Caco-2 (cell line): ENCODE data around the gene NOTCH2. TPM values are rescaled to one million over a fixed set of nuclear protein-coding genes. Genes with fewer than 3 reads are reported as not detected.
A peak's percentile ranks its signal among the peaks of the same experiment; 100 is the strongest.

Experiments
- BruUV-seq: library from RNA; stranded (reverse); fragments of 400-500 nt; replicated peaks from 2 replicates; lab custom pipeline; 2021; lab: Mats Ljungman, UMichigan
- CTCF ChIA-PET: fragments of 300-600 bp; sonication (Branson Sonifier 250); formaldehyde crosslinking; loops from one replicate; lab custom pipeline; 2022; ENCODE audit warnings: antibody characterized with exemption; lab: Charles Lee
- POLR2A ChIA-PET: fragments of 300-600 bp; sonication (Branson Sonifier 250); formaldehyde crosslinking; loops from one replicate; lab custom pipeline; 2022; ENCODE audit warnings: antibody characterized with exemption; lab: Charles Lee
- DNase-seq, 2 experiments: peaks; one replicate each; pipeline versions ENCODE4 v3.0.0 to v3.0.0-alpha.2; 2020 to 2022
- H3K27me3 ChIP-seq: replicated peaks from 2 replicates; pipeline ENCODE4 v1.6.0; 2011; ENCODE audit warnings: low read length; ENCODE audit not compliant: control insufficient read depth, insufficient read depth
- H3K36me3 ChIP-seq: 2 replicates; pipeline ENCODE4 v1.5.1; 2011; ENCODE audit warnings: low read length; ENCODE audit not compliant: control insufficient read depth, insufficient read depth
- H3K4me1 ChIP-seq: fragments of 250-450 bp; sonication (Bioruptor Pico); 2 replicates; pipeline ENCODE4 v1.5.1; 2020; ENCODE audit warnings: mild to moderate bottlenecking
- H3K4me3 ChIP-seq: 2 replicates; pipeline ENCODE4 v1.5.1; 2011; ENCODE audit warnings: low read depth, mild to moderate bottlenecking, control low read depth, low read length
- H3K9me3 ChIP-seq: fragments of 250-450 bp; sonication (Bioruptor Pico); 2 replicates; pipeline ENCODE4 v1.5.1; 2020; ENCODE audit warnings: mild to moderate bottlenecking, moderate library complexity
- H3K27ac Mint-ChIP-seq: one replicate; pipeline ENCODE4 v1.8.0; 2022; ENCODE audit warnings: mixed read lengths; ENCODE audit not compliant: unreplicated experiment
- H3K27me3 Mint-ChIP-seq: one replicate; pipeline ENCODE4 v1.8.0; 2022; ENCODE audit warnings: mixed read lengths; ENCODE audit not compliant: insufficient read depth, unreplicated experiment
- H3K36me3 Mint-ChIP-seq: one replicate; pipeline ENCODE4 v1.8.0; 2022; ENCODE audit warnings: mild to moderate bottlenecking, mixed read lengths; ENCODE audit not compliant: insufficient read depth, unreplicated experiment
- H3K4me1 Mint-ChIP-seq: one replicate; pipeline ENCODE4 v1.8.0; 2022; ENCODE audit warnings: low read depth, mixed read lengths; ENCODE audit not compliant: unreplicated experiment
- H3K4me3 Mint-ChIP-seq: one replicate; pipeline ENCODE4 v1.8.0; 2022; ENCODE audit warnings: mild to moderate bottlenecking, moderate library complexity, mixed read lengths; ENCODE audit not compliant: unreplicated experiment
- H3K9me3 Mint-ChIP-seq: one replicate; pipeline ENCODE4 v1.8.0; 2022; ENCODE audit warnings: mixed read lengths; ENCODE audit not compliant: unreplicated experiment
- intact Hi-C: fragments of 100-400 bp; cut with micrococcal nuclease; formaldehyde crosslinking; loops from one replicate; pipeline ENCODE4 v1.10.0; 2022; ENCODE audit not compliant: unreplicated experiment
- total RNA-seq: library from RNA; stranded (reverse); gene quantifications from 2 replicates; pipeline ENCODE4 v1.2.3, GENCODE V29; 2022
- TF ChIP-seq, protein P1 (sequence below), 2 experiments: fragments of 200-600 bp in 1 of 2; IDR thresholded peaks; 1 replicate in 1 of 2; 2 replicates in 1 of 2; pipeline versions ENCODE4 v1.5.1 to v1.8.0; 2011 to 2022; ENCODE audit warnings: antibody characterized with exemption in 1 of 2, control low read depth in 1 of 2, inconsistent platforms in 1 of 2, low read depth in 1 of 2, low read length in 1 of 2, mild to moderate bottlenecking in 1 of 2, moderate library complexity in 1 of 2; ENCODE audit not compliant: insufficient read depth in 1 of 2, severe bottlenecking in 1 of 2, unreplicated experiment in 1 of 2

The NOTCH2 gene
- total RNA-seq, 1 experiment from 2014 or later: 41.1 TPM

DNA sequence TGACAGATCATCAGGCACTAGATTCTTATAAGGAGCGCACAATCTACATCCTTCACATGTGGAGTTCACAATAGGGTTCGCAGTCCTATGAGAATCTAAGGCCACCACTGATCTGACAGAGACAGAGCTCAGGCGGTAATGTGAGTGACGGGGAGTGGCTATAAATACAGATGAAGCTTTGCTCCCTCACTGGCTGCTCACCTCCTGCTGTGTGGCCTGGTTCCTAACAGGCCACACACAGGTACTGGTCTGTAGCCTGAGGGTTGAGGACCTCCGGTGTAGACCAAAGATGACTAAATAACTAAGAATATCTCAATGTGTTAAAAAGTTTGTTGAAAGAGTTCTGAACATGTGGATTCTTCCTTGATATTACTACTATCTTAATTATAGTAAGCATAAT, 117.0 kb downstream of the NOTCH2 start:
- no peaks in the 10 kb centered on the region; the same call in 1 of the 2 replicates for H3K36me3 ChIP-seq
- Mint-ChIP-seq H3K4me1 (no peaks in the 10 kb centered on the region), H3K27ac (no peak overlapping the region), H3K36me3 (peaks cover 5% of the 10 kb centered on the region), H3K9me3 (no peaks in the 10 kb centered on the region), H3K4me3 (no peak overlapping the region), H3K27me3 (no peaks in the 10 kb centered on the region)
- BruUV-seq: no TSS peak
- TF ChIP-seq, protein P1, sequence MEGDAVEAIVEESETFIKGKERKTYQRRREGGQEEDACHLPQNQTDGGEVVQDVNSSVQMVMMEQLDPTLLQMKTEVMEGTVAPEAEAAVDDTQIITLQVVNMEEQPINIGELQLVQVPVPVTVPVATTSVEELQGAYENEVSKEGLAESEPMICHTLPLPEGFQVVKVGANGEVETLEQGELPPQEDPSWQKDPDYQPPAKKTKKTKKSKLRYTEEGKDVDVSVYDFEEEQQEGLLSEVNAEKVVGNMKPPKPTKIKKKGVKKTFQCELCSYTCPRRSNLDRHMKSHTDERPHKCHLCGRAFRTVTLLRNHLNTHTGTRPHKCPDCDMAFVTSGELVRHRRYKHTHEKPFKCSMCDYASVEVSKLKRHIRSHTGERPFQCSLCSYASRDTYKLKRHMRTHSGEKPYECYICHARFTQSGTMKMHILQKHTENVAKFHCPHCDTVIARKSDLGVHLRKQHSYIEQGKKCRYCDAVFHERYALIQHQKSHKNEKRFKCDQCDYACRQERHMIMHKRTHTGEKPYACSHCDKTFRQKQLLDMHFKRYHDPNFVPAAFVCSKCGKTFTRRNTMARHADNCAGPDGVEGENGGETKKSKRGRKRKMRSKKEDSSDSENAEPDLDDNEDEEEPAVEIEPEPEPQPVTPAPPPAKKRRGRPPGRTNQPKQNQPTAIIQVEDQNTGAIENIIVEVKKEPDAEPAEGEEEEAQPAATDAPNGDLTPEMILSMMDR (IDR thresholded peaks at IDR 0.05; ENCODE audit: insufficient read depth in 1 of 2, low read depth in 1 of 2, low read length in 1 of 2, severe bottlenecking in 1 of 2, unreplicated experiment in 1 of 2): no peak
- no peak for DNase-seq
- CTCF ChIA-PET: no interaction called here
- POLR2A ChIA-PET: no interaction called here
- intact Hi-C loops: loop anchor here (10.0 kb wide), 1 partner anchor 192 kb away; no protein-coding TSS in a partner anchor
- H3K4me1 ChIP-seq: no peaks in the 10 kb centered on the region
- no peaks in the 10 kb centered on the region for H3K27me3 ChIP-seq
- no peaks in the 10 kb centered on the region for H3K9me3 ChIP-seq
- H3K4me3 ChIP-seq: no peak overlapping the region

DNA sequence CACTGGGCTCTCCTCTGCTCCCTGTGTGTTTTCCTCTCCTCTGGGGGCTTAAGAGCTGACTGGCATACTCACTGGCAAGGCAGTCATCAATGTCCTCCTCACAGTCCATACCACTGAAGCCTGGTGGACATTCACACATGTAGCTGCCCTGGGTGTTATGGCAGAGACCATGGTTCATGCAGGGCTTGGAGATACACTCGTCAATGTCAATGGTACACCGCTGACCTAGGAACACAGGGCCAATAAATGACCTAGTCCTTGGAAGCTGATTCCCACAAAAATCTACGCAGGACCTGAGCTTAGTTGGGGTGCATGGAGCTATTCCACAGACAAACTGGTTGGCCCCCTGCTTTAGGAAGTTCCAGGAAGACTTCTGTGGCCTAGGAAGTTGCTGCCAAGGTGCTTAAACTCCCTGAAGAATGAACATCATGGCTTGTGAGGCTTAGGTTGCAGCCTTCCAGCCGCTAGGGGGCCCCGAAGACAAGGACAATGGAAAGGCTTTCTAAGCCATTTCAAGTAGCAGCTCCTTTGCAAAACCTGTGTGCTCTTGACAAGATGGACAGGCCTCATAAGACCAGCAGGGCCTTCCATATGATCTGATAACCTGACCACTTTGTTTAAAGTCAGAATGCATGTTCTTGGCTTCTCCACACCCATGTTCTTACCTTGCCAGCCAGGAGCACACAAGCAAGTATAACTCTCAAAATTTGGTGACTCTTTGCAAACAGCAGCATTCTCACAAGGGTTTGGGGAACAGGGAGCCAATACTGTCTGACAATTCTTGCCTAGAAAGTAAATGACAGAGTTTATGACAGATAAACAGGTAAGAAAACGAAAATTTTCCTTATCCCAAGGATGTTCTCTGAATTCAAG, 120.9 kb downstream of the NOTCH2 start:
- peaks cover 3% of the 10 kb centered on the region; the same call in 1 of the 2 replicates for H3K4me1 ChIP-seq
- TF ChIP-seq, protein P1 (IDR thresholded peaks at IDR 0.05; ENCODE audit: insufficient read depth in 1 of 2, low read depth in 1 of 2, low read length in 1 of 2, severe bottlenecking in 1 of 2, unreplicated experiment in 1 of 2): peak; percentile 73 to 92
- Mint-ChIP-seq H3K27me3 (no peaks in the 10 kb centered on the region), H3K27ac (no peak overlapping the region), H3K4me3 (no peak overlapping the region), H3K4me1 (no peaks in the 10 kb centered on the region), H3K9me3 (no peaks in the 10 kb centered on the region), H3K36me3 (peaks cover 5% of the 10 kb centered on the region)
- no TSS peak for BruUV-seq
- CTCF ChIA-PET: interaction anchor here (1.0 kb wide), 2 partner anchors 20 to 142 kb away, joined by 3 to 9 read pairs; no protein-coding TSS in a partner anchor
- no peak overlapping the region for H3K4me3 ChIP-seq
- POLR2A ChIA-PET: no interaction called here
- no peaks in the 10 kb centered on the region for H3K27me3 ChIP-seq
- intact Hi-C loops: loop anchor here (10.0 kb wide), 1 partner anchor 74 kb away; no protein-coding TSS in a partner anchor
- DNase-seq: peak; percentile 72 to 79
- H3K36me3 ChIP-seq: no peaks in the 10 kb centered on the region; the same call in 1 of the 2 replicates
- H3K9me3 ChIP-seq: no peaks in the 10 kb centered on the region

DNA sequence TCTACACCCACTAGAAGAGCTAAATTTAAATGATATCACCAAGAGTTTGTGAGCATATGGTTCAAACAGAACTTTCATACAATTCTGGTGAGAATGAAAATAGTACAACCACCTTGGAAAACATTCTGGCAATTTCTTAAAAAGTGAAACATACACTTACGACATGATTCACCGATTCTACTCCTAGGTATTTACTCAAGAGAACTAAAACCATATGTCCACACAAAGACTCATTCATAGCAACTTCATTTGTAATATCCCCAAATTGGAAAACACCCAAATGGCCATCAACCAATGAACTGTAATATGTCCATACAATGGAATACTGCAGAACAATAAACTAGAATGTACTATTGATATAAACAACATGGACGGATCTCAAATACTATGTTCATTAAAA, 122.0 kb downstream of the NOTCH2 start:
- no peak overlapping the region for H3K4me3 Mint-ChIP-seq
- no peaks in the 10 kb centered on the region for H3K27me3 Mint-ChIP-seq
- H3K4me1 ChIP-seq: peaks cover 3% of the 10 kb centered on the region; the same call in 1 of the 2 replicates
- H3K4me3 ChIP-seq: no peak overlapping the region
- TF ChIP-seq, protein P1 (IDR thresholded peaks at IDR 0.05; ENCODE audit: insufficient read depth in 1 of 2, low read depth in 1 of 2, low read length in 1 of 2, severe bottlenecking in 1 of 2, unreplicated experiment in 1 of 2): no peak
- H3K27me3 ChIP-seq: no peaks in the 10 kb centered on the region
- no peaks in the 10 kb centered on the region for H3K9me3 Mint-ChIP-seq
- peaks cover 5% of the 10 kb centered on the region for H3K36me3 Mint-ChIP-seq
- intact Hi-C loops: loop anchor here (10.0 kb wide), 1 partner anchor 73 kb away; no protein-coding TSS in a partner anchor
- no peaks in the 10 kb centered on the region for H3K4me1 Mint-ChIP-seq
- DNase-seq: no peak
- ChIA-PET POLR2A (no interaction called here), CTCF (no interaction called here)
- no peaks in the 10 kb centered on the region for H3K9me3 ChIP-seq
- H3K27ac Mint-ChIP-seq: no peak overlapping the region
- no TSS peak for BruUV-seq
- H3K36me3 ChIP-seq: no peaks in the 10 kb centered on the region; the same call in 1 of the 2 replicates
